Ishikawa (cell line): ENCODE measurements around the gene SPNS3.
A peak's percentile ranks its signal among the peaks of the same experiment; 100 is the strongest.

Experiments used
- CEBPB ChIP-seq: IDR thresholded peaks from 2 replicates; pipeline ENCODE4 v1.6.1; 2012
- CREB1 ChIP-seq: IDR thresholded peaks from 2 replicates; pipeline ENCODE4 v1.6.1; 2012; ENCODE audit warnings: low read depth
- EGR1 ChIP-seq: IDR thresholded peaks from 2 replicates; pipeline ENCODE4 v1.6.1; 2012
- EP300 ChIP-seq: IDR thresholded peaks from 2 replicates; pipeline ENCODE4 v1.6.1; 2012; ENCODE audit warnings: borderline replicate concordance
- FOXM1 ChIP-seq: IDR thresholded peaks from 2 replicates; pipeline ENCODE4 v1.6.1; 2012; ENCODE audit warnings: low read depth, borderline replicate concordance
- NFIC ChIP-seq: IDR thresholded peaks from 2 replicates; pipeline ENCODE4 v1.6.1; 2012
- RAD21 ChIP-seq: IDR thresholded peaks from 2 replicates; pipeline ENCODE4 v1.6.1; 2012; ENCODE audit warnings: low read depth
- REST ChIP-seq: IDR thresholded peaks from 2 replicates; pipeline ENCODE4 v1.6.1; 2012; ENCODE audit warnings: low read depth, mild to moderate bottlenecking
- TAF1 ChIP-seq: IDR thresholded peaks from 2 replicates; pipeline ENCODE4 v1.6.1; 2012; ENCODE audit warnings: low read depth, mild to moderate bottlenecking
- TCF12 ChIP-seq: IDR thresholded peaks from 2 replicates; pipeline ENCODE4 v1.6.1; 2012; ENCODE audit warnings: low read depth
- TEAD4 ChIP-seq: IDR thresholded peaks from 2 replicates; pipeline ENCODE4 v1.6.1; 2012
- YY1 ChIP-seq: IDR thresholded peaks from 2 replicates; pipeline ENCODE4 v1.6.1; 2012; ENCODE audit warnings: low read depth
- ZBTB7A ChIP-seq: IDR thresholded peaks from 2 replicates; pipeline ENCODE4 v1.6.1; 2012; ENCODE audit warnings: low read depth
- TF ChIP-seq, protein P1 (sequence below): IDR thresholded peaks from 2 replicates; pipeline ENCODE4 v1.6.1; 2012
- TF ChIP-seq, protein P2 (sequence below): IDR thresholded peaks from 2 replicates; pipeline ENCODE4 v1.6.1; 2012

Gene SPNS3

GRCh38 chr17:4519361-4519788 lies 85.6 kb downstream of the SPNS3 start:
- TF ChIP-seq TCF12 (no peak), FOXM1 (no peak), REST (no peak), EGR1 (no peak), EP300 (no peak), YY1 (no peak), ZBTB7A (peak; percentile 58; the same call in 1 of the 2 replicates), CREB1 (no peak), TEAD4 (no peak), NFIC (no peak), CEBPB (no peak), TAF1 (no peak), RAD21 (no peak)
- TF ChIP-seq, protein P1, sequence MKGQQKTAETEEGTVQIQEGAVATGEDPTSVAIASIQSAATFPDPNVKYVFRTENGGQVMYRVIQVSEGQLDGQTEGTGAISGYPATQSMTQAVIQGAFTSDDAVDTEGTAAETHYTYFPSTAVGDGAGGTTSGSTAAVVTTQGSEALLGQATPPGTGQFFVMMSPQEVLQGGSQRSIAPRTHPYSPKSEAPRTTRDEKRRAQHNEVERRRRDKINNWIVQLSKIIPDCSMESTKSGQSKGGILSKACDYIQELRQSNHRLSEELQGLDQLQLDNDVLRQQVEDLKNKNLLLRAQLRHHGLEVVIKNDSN: peak; percentile 31; the same call in 1 of the 2 replicates
- TF ChIP-seq, protein P2, sequence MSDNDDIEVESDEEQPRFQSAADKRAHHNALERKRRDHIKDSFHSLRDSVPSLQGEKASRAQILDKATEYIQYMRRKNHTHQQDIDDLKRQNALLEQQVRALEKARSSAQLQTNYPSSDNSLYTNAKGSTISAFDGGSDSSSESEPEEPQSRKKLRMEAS: no peak

DNA sequence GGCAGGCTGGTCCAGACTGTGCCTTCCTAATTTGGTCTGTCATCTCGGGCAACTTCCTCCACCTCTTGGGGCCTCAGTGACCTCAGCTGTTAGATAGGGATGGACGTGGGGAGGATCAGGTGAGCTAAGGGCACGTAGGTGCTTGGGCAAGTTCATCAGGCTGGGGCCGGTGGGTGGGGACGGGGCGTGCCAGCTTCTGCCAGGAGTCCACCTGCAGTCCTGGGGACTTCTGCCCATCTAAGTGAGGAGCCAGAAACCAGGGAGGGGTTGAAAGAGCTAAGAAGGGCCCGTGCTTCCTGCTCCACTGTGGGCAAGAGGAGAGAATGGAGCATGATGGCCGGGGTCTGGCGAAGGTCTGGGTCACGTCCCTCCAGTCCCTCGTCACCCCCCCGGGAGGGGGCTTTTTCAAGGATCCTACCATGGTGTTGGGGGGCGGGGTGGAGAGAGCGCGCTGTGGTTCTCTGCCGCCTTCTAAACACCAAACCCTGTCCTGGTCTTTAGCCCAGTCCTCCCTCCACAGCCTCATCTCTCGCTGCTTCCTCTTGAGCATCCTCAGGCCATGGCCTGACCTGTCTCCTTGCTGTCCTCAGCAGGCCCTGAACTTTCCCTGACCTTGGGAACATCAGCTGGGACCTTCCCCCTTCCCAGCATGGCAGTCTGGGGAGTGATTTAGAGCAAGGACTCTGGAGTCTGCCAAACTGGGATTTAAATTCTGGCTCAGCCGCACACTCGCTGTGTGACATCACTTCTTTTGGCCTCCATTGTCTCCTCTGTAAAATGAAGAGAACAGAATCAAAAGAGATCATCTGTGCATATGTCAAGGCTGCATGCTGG lies 86.5 kb downstream of the SPNS3 start:
- TF ChIP-seq RAD21: no peak
- TF ChIP-seq EP300: no peak
- no peak for TF ChIP-seq CEBPB
- TF ChIP-seq REST: no peak
- TF ChIP-seq YY1: no peak
- TF ChIP-seq EGR1: no peak
- no peak for TF ChIP-seq FOXM1
- TF ChIP-seq TCF12: no peak
- TF ChIP-seq, protein P1: no peak
- TF ChIP-seq CREB1: no peak
- TF ChIP-seq, protein P2: no peak
- TF ChIP-seq NFIC: no peak
- TF ChIP-seq TAF1: no peak
- TF ChIP-seq ZBTB7A: no peak

- TF ChIP-seq EGR1: no peak
- TF ChIP-seq FOXM1: no peak
- no peak; the same call in 1 of the 2 replicates for TF ChIP-seq EP300
- TF ChIP-seq, protein P2: peak; percentile 36; the same call in 1 of the 2 replicates
- TF ChIP-seq NFIC: no peak
- no peak for TF ChIP-seq YY1
- peak; percentile 44; the same call in 1 of the 2 replicates for TF ChIP-seq TCF12
- TF ChIP-seq ZBTB7A: no peak
- no peak for TF ChIP-seq RAD21
- no peak for TF ChIP-seq REST
- no peak for TF ChIP-seq CEBPB
- TF ChIP-seq CREB1: no peak
- TF ChIP-seq, protein P1: no peak
- no peak for TF ChIP-seq TAF1
- no peak for TF ChIP-seq TEAD4
These were observed 87.3 kb downstream of the SPNS3 start for GRCh38 chr17:4520894-4521600.
